Measurements from ENCODE around the gene NR5A2.

- TF ChIP-seq POLR2A (IDR thresholded peaks at IDR 0.05; ENCODE audit: low read length) (no peak), GATA1 (IDR thresholded peaks at IDR 0.05; ENCODE audit: low read depth, low read length) (no peak)
These were observed 88.0 kb downstream of the NR5A2 start for GRCh38 chr1:200115532-200115931.
